Hepatocyte (in vitro differentiated cells): ENCODE measurements around the gene CUZD1.

Experiments used
- EZH2 ChIP-seq: fragments of 200-600 bp; sonication (generic); IDR thresholded peaks from 2 replicates; pipeline ENCODE4 v1.6.1; 2016; ENCODE audit warnings: antibody characterized with exemption, mild to moderate bottlenecking, borderline replicate concordance
- TF ChIP-seq, protein P1 (sequence below): fragments of 200-600 bp; sonication (generic); IDR thresholded peaks from 2 replicates; pipeline ENCODE4 v1.5.1; 2016; ENCODE audit warnings: antibody characterized with exemption, mild to moderate bottlenecking; ENCODE audit not compliant: poor library complexity

DNA sequence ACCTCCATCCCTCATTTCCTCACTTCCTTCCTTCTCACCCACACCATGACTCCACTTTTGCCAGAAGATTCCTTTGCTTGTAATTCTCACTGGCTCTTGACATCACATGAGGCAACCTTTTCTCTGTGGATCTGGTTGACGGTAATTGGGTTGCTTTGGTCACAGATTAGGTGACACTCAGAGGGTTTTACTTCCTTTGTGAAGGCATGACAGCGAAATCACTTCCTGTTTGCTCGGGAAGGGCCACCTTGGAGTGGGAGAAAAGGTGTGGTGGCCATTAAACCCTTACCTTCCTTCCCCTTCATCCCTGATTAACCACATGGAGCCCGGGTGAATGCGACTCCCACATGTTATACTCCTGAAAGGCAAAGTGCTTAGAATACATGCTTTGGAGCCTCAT, 30.2 kb downstream of the CUZD1 start:
- TF ChIP-seq, protein P1, sequence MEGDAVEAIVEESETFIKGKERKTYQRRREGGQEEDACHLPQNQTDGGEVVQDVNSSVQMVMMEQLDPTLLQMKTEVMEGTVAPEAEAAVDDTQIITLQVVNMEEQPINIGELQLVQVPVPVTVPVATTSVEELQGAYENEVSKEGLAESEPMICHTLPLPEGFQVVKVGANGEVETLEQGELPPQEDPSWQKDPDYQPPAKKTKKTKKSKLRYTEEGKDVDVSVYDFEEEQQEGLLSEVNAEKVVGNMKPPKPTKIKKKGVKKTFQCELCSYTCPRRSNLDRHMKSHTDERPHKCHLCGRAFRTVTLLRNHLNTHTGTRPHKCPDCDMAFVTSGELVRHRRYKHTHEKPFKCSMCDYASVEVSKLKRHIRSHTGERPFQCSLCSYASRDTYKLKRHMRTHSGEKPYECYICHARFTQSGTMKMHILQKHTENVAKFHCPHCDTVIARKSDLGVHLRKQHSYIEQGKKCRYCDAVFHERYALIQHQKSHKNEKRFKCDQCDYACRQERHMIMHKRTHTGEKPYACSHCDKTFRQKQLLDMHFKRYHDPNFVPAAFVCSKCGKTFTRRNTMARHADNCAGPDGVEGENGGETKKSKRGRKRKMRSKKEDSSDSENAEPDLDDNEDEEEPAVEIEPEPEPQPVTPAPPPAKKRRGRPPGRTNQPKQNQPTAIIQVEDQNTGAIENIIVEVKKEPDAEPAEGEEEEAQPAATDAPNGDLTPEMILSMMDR, result no peak
- TF ChIP-seq EZH2, result no peak
